ENCODE measurements around the gene SLITRK4. TPM values are rescaled to one million over a fixed set of nuclear protein-coding genes. Genes with fewer than 3 reads are reported as not detected.

Gene SLITRK4
- total and polyA plus RNA-seq, 8 donors = 0.03 to 6.2 (median 0.15) TPM; not detected in 3

DNA sequence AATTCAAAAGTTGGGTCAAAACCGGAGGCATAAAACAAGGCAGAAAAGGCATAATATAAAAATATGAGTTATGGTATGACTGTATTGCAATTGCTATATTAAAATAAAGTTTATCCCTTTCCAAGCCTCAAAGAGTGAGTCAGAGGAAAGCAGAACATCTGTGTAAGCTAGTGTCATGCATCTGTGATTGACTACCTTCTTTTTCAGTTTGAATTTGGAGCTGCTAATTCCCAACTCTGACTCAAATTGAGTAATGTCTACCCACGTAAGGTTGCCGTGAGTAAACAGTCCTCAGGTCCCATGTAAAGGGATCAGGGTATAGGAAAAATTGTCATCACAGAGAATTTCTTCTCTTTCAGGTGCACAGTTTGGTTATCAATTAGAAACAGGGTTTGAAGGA is 6.5 kb upstream of the SLITRK4 start:
- no peaks in the 10 kb centered on the region for H3K4me1 ChIP-seq
- TF ChIP-seq, protein P1, sequence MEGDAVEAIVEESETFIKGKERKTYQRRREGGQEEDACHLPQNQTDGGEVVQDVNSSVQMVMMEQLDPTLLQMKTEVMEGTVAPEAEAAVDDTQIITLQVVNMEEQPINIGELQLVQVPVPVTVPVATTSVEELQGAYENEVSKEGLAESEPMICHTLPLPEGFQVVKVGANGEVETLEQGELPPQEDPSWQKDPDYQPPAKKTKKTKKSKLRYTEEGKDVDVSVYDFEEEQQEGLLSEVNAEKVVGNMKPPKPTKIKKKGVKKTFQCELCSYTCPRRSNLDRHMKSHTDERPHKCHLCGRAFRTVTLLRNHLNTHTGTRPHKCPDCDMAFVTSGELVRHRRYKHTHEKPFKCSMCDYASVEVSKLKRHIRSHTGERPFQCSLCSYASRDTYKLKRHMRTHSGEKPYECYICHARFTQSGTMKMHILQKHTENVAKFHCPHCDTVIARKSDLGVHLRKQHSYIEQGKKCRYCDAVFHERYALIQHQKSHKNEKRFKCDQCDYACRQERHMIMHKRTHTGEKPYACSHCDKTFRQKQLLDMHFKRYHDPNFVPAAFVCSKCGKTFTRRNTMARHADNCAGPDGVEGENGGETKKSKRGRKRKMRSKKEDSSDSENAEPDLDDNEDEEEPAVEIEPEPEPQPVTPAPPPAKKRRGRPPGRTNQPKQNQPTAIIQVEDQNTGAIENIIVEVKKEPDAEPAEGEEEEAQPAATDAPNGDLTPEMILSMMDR (IDR thresholded peaks at IDR 0.05) = no peak
- TF ChIP-seq POLR2A (IDR thresholded peaks at IDR 0.05) (no peak), EP300 (IDR thresholded peaks at IDR 0.05) (no peak), POLR2AphosphoS5 (IDR thresholded peaks at IDR 0.05) (no peak)
- no peak overlapping the region for H3K4me3 ChIP-seq
- no peaks in the 10 kb centered on the region for H3K27me3 ChIP-seq
- H3K9me3 ChIP-seq = no peaks in the 10 kb centered on the region
- no peak overlapping the region for H3K27ac ChIP-seq
- intact Hi-C loops (cut with DNase I; ENCODE audit: low total_unique reads) = no loop called here
- DNase-seq = no peak
- H3K36me3 ChIP-seq = no peaks in the 10 kb centered on the region
- WGBS, 5 donors = 56 to 88% (median 63%) methylated on average over 3 of the region's 3 CpGs

DNA sequence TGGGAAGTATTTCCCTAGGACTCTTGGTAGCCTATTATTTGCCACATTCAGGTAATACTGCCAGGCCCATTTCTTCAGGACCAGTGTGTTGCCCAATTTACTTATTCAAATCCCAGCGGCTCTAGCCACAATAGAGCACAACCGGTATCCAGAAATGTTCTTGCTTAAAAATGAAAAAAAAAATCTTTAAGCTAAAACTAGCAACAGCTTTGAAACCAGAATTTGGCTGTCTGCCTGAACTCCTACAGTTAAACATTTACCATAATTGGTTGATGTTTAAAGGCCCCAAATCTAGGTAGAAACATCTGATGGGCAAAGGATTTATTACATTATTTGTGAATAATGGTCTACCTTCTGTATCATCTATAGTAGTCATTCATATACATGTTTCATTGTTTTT is 930 bp upstream of the SLITRK4 start:
- Histone ChIP-seq H3K27ac (no peak overlapping the region), H3K27me3 (peaks cover 0 to 28% (median 20%) of the 10 kb centered on the region in 3 donors), H3K36me3 (no peaks in the 10 kb centered on the region), H3K4me3 (no peak overlapping the region), H3K9me3 (no peaks in the 10 kb centered on the region), H3K4me1 (peaks cover 0 to 22% (median 15%) of the 10 kb centered on the region in 4 donors)
- intact Hi-C loops (cut with DNase I; ENCODE audit: low total_unique reads) = no loop called here
- DNase-seq = peak in 1 of 2 donors; percentile 9
- TF ChIP-seq POLR2AphosphoS5 (IDR thresholded peaks at IDR 0.05) (no peak), POLR2A (IDR thresholded peaks at IDR 0.05) (no peak), EP300 (IDR thresholded peaks at IDR 0.05) (no peak)
- TF ChIP-seq, protein P1 (IDR thresholded peaks at IDR 0.05) = no peak
- whole genome bisulfite sequencing, 5 donors = 25 to 42% (median 33%) methylated on average over 2 of the region's 2 CpGs

DNA sequence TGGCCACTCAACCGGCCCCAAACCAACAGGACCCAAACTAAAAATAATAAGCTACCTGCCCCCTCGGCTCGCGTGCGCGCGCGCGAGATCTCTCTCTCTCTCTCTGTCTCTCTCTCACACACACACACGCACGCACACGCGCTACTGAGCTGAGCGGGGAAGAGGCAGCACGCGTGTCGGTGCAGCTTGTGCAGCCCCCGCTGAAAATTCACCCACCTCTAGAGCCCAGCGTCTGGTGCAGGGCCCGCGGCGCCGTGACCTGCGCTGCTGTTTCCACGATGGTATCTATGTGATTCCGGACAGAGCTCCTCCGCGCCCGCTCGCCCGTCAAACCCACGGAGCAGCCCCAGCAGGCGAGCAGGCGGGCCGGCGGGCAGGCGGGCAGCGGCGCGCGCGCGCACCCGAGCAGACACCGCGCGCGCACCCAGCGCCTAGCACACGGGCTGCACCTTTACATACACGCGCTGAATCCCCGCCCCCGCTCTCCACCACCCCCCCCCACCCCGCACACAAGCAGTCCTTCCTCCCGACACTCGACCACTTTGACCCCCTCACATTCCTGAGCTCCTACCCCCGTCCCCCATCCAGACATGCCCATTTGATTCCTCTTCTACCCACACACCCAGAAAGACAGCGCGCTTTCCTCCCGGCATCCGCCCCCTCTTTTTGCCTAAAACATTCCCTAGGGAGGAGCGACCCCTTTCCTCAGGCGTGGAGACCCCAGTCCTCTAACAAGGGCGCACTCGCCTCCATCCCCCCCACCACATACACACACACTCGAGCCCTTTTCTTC is 1.0 kb downstream of the SLITRK4 start:
- TF ChIP-seq, protein P1 (IDR thresholded peaks at IDR 0.05) = no peak
- TF ChIP-seq EP300 (IDR thresholded peaks at IDR 0.05) (no peak), POLR2AphosphoS5 (IDR thresholded peaks at IDR 0.05) (no peak), POLR2A (IDR thresholded peaks at IDR 0.05) (no peak)
- Histone ChIP-seq H3K27me3 (peaks cover 0 to 33% (median 22%) of the 10 kb centered on the region in 3 donors), H3K4me1 (peaks cover 0 to 22% (median 15%) of the 10 kb centered on the region in 4 donors), H3K27ac (no peak overlapping the region), H3K9me3 (no peaks in the 10 kb centered on the region), H3K36me3 (no peaks in the 10 kb centered on the region), H3K4me3 (peak overlapping the region; percentile 36 to 51 (median 44))
- WGBS, 5 donors = 3 to 51% (median 7%) methylated on average over 20 to 65 of the region's 67 CpGs
- peak in 1 of 2 donors; percentile 49 for DNase-seq
- intact Hi-C loops (cut with DNase I; ENCODE audit: low total_unique reads) = no loop called here

DNA sequence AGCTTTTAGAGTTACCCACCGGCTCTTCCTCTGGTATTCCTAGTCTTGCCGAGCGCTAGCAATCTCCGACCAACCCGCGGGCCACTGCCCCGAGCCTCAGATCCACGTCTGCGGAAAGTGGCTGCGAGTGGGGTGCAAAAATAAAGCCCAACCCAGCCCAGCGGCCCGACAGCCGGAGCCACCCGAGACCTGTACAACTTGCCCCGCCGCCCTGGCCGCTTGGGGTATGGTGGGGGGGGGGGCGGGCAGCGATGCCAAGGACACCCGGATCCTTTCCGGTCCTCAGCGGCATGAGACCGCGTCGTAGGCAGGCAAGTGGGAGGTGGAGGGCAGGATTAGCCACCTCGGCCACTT is 1.6 kb downstream of the SLITRK4 start:
- H3K27me3 ChIP-seq = peaks cover 0 to 33% (median 22%) of the 10 kb centered on the region in 3 donors
- TF ChIP-seq POLR2A (IDR thresholded peaks at IDR 0.05) (no peak), POLR2AphosphoS5 (IDR thresholded peaks at IDR 0.05) (no peak)
- TF ChIP-seq, protein P1 (IDR thresholded peaks at IDR 0.05) = no peak
- H3K36me3 ChIP-seq = no peaks in the 10 kb centered on the region
- H3K4me1 ChIP-seq = peaks cover 0 to 22% (median 15%) of the 10 kb centered on the region in 4 donors
- H3K4me3 ChIP-seq = peak overlapping the region; percentile 36 to 51 (median 44)
- H3K9me3 ChIP-seq = no peaks in the 10 kb centered on the region
- DNase-seq = peak in 1 of 2 donors; percentile 14
- WGBS, 5 donors = 1 to 40% (median 10%) methylated on average over 1 to 25 of the region's 26 CpGs
- intact Hi-C loops (cut with DNase I; ENCODE audit: low total_unique reads) = no loop called here
- H3K27ac ChIP-seq = no peak overlapping the region
